Activated gamma-delta T cell (primary cell): ENCODE data around the gene GPATCH4.
"Not testable (repeated sequence)": the region's sequence is repeated elsewhere in the genome, so short reads cannot be mapped to it uniquely, and the experiment has no call there.

Source experiments
- DNase-seq: peaks from one replicate; lab custom pipeline; 2025; lab: John Stamatoyannopoulos, UW

The GPATCH4 gene

GRCh38 chr1:156627313-156627880 lies 26.1 kb upstream of the GPATCH4 start:
- DNase-seq: no peak

GRCh38 chr1:156626079-156626438 lies 24.8 kb upstream of the GPATCH4 start:
- DNase-seq: no peak

- peak; percentile 34 for DNase-seq
Observed at GRCh38 chr1:156625436-156626078, 24.3 kb upstream of the GPATCH4 start.

GRCh38 chr1:156624814-156625435 lies 23.6 kb upstream of the GPATCH4 start:
- no peak for DNase-seq

GRCh38 chr1:156623946-156624813 lies 22.9 kb upstream of the GPATCH4 start:
- DNase-seq: no peak

- DNase-seq: no peak
Observed at GRCh38 chr1:156622581-156623297, 21.5 kb upstream of the GPATCH4 start.

- no peak for DNase-seq
Observed at GRCh38 chr1:156619582-156619955, 18.3 kb upstream of the GPATCH4 start.

- no peak for DNase-seq
Observed at GRCh38 chr1:156618853-156619581, 17.7 kb upstream of the GPATCH4 start, which contains the start of gene HAPLN2. HAPLN2 (plus strand) TSS chr1:156619415; CDS start chr1:156623491, 4,076 bp downstream.

GRCh38 chr1:156616463-156616862 lies 15.2 kb upstream of the GPATCH4 start:
- DNase-seq: no peak

GRCh38 chr1:156615946-156616345 lies 14.7 kb upstream of the GPATCH4 start:
- no peak for DNase-seq

- no peak for DNase-seq
Observed at GRCh38 chr1:156612666-156613065, 11.4 kb upstream of the GPATCH4 start.

- DNase-seq: not testable (repeated sequence)
Observed at GRCh38 chr1:156610072-156610471, 8.8 kb upstream of the GPATCH4 start.

- DNase-seq: no peak
Observed at GRCh38 chr1:156608981-156609380, 7.7 kb upstream of the GPATCH4 start.

GRCh38 chr1:156608036-156608674 lies 6.9 kb upstream of the GPATCH4 start:
- no peak for DNase-seq

- not testable (repeated sequence) for DNase-seq
Observed at GRCh38 chr1:156607344-156607743, 6.1 kb upstream of the GPATCH4 start.

GRCh38 chr1:156602557-156602993 lies 1.3 kb upstream of the GPATCH4 start:
- DNase-seq: no peak

GRCh38 chr1:156601892-156602291 lies 613 bp upstream of the GPATCH4 start:
- DNase-seq: no peak

GRCh38 chr1:156600733-156601121 lies 552 bp downstream of the GPATCH4 start:
- no peak for DNase-seq

GRCh38 chr1:156599811-156600210 lies 1.5 kb downstream of the GPATCH4 start:
- no peak for DNase-seq

GRCh38 chr1:156598731-156599432 lies 2.4 kb downstream of the GPATCH4 start:
- DNase-seq: no peak
